ENCODE results near the gene GAPDH.

Gene GAPDH

DNA sequence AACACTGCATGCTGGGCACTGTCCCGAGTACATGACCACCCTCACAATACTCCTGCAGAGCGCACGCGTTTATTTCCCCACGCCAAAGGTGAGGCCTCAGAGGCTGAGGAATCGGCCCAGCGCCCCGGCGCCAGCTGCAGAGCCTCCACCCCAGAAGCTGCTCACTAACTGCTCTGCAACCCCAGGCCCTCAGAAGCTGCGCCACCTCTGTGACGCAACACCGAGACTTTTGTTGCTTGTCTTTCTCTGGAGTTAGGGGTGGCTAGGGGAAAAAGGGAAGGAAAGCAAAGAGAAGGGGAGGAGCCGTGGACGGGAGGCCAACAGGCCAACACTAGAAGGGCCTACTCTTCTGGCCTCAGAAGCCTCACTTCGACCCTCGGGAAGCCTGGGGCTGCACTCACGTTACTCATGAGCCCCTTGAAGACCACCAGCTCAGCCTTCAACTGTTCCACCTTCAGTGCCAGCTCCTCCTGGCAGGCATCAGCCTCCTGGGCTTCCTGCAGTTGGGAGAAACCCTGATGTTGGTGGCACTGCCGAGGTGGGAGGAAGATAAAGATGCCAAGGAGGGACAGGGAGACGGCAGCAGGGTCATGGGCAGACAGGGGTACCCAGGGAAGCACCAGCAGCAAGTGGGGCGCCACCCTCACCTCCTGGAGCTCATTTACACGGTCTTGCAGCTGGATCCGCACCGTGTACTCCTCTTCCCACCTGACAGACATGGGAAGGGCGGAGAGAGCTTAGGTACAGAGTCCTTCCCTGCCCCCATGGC, 16.2 kb downstream of the GAPDH start:
- TF ChIP-seq, protein P1, sequence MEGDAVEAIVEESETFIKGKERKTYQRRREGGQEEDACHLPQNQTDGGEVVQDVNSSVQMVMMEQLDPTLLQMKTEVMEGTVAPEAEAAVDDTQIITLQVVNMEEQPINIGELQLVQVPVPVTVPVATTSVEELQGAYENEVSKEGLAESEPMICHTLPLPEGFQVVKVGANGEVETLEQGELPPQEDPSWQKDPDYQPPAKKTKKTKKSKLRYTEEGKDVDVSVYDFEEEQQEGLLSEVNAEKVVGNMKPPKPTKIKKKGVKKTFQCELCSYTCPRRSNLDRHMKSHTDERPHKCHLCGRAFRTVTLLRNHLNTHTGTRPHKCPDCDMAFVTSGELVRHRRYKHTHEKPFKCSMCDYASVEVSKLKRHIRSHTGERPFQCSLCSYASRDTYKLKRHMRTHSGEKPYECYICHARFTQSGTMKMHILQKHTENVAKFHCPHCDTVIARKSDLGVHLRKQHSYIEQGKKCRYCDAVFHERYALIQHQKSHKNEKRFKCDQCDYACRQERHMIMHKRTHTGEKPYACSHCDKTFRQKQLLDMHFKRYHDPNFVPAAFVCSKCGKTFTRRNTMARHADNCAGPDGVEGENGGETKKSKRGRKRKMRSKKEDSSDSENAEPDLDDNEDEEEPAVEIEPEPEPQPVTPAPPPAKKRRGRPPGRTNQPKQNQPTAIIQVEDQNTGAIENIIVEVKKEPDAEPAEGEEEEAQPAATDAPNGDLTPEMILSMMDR (IDR thresholded peaks at IDR 0.05; ENCODE audit: low read depth, low read length) = no peak
- H3K27ac ChIP-seq = no peak overlapping the region
- peaks cover 69% of the 10 kb centered on the region for H3K36me3 ChIP-seq
- H3K4me3 ChIP-seq (ENCODE audit: low read depth, low read length) = no peak overlapping the region
- no peaks in the 10 kb centered on the region for H3K9me3 ChIP-seq (ENCODE audit: severe bottlenecking)
- no peak for DNase-seq
- H3K27me3 ChIP-seq (ENCODE audit: insufficient read depth, low read depth, severe bottlenecking) = no peaks in the 10 kb centered on the region

DNA sequence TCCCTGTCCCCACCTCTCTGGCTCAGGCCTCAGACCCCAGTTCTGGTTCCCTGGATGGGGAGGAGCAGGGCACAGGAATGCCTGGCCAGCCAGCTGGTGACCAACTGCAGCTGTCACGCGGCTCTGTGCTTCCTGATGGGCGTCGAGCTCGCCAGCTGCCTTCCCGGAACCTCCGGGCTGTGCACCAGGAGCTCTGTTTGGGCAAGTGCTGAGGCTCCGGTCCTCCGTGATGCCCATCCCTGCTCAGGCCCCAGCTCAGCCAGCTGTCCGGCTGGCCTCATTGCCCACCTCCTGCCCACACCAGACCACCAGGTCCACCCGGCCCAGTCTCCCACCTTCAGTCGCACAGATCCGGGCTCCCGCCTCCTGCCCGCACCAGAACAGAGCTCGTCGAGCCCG, 16.7 kb downstream of the GAPDH start:
- Histone ChIP-seq H3K27me3 (ENCODE audit: insufficient read depth, low read depth, severe bottlenecking) (no peaks in the 10 kb centered on the region), H3K36me3 (peaks cover 68% of the 10 kb centered on the region), H3K27ac (no peak overlapping the region), H3K4me3 (ENCODE audit: low read depth, low read length) (no peak overlapping the region), H3K9me3 (ENCODE audit: severe bottlenecking) (no peaks in the 10 kb centered on the region)
- TF ChIP-seq, protein P1 (IDR thresholded peaks at IDR 0.05; ENCODE audit: low read depth, low read length) = no peak
- no peak for DNase-seq

DNA sequence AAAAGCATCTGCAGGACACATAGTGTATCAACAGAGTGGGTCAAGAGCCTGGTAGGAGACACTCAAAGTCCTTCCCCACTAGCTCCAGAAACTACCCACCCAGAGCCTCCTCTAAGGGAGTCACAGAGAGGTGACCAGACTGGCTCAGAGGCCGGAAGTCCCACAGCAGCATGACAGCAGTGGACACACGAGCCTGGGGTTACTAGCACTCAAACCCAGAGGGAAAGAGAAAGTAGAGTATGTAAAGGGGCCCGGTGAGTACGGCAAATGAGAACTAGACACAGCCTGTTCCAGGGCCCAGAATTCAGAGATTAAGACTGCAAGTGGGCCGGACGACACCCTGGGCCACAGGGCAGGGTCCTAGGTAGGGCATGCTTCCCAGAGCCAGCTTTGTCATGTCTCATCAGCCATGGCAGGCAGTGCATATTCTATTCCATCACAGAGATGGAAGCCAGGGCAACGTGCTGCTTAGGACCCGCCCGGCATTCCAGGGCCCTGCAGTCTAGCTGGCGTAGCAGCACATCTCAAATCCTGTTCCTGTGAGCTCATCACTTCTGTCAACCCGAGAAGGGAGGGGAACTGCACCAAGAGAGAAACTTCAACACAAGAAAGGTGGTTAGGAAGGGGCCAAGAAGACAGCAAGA, 17.3 kb downstream of the GAPDH start:
- H3K27ac ChIP-seq = no peak overlapping the region

GRCh38 chr12:6552140-6552551, 17.8 kb downstream of the GAPDH start:
- no peak for DNase-seq
- H3K4me3 ChIP-seq (ENCODE audit: low read depth, low read length) = no peak overlapping the region
- H3K9me3 ChIP-seq (ENCODE audit: severe bottlenecking) = no peaks in the 10 kb centered on the region
- H3K27me3 ChIP-seq (ENCODE audit: insufficient read depth, low read depth, severe bottlenecking) = no peaks in the 10 kb centered on the region
- TF ChIP-seq, protein P1 (IDR thresholded peaks at IDR 0.05; ENCODE audit: low read depth, low read length) = no peak
- H3K27ac ChIP-seq = no peak overlapping the region
- H3K36me3 ChIP-seq = peaks cover 67% of the 10 kb centered on the region

More for the DNA sequence above, 17.3 kb downstream of the GAPDH start:
- H3K27me3 ChIP-seq (ENCODE audit: insufficient read depth, low read depth, severe bottlenecking) = no peaks in the 10 kb centered on the region
- H3K36me3 ChIP-seq = peaks cover 67% of the 10 kb centered on the region
- H3K4me3 ChIP-seq (ENCODE audit: low read depth, low read length) = no peak overlapping the region
- H3K9me3 ChIP-seq (ENCODE audit: severe bottlenecking) = no peaks in the 10 kb centered on the region
- DNase-seq = no peak
- TF ChIP-seq, protein P1 (IDR thresholded peaks at IDR 0.05; ENCODE audit: low read depth, low read length) = no peak

DNA sequence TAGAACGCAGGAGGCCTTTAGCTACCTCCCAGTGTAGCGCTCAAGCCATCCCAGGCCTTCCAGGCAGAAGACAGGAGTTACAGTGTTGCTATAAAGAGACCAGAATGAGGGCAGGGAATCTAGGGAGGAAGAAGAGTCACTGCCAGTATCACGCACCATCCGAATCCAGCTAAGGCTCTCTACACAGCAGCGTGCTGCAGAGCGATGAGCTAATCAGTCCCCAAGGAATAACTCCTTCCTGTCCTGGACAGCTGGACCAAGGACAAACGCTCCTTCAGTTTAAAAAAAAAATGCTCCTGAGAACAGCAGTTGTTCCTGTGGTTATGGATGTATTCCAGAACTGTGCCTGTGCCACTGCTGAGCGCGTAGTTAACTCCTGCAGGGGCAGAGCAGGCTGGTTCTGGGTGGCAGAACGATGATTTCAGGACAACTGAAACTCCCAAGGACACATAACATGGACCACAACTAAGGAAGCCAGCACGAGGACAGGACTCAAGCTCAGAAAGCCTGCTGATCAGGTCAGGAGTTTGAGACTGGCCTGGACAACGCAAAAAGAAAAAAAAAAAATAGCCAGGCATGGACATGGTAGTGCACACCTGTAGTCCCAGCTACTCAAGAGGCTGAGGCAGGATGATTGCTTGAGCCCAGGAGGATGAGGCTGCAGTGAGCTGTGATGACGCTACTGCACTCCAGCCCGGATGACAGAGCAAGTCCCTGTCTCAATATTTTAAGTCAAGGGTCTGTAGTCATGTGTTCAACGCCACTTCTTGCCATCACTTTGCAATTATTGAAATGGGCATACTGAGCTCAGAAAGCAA, 18.9 kb downstream of the GAPDH start:
- no peak for DNase-seq
- Histone ChIP-seq H3K9me3 (ENCODE audit: severe bottlenecking) (no peaks in the 10 kb centered on the region), H3K27ac (no peak overlapping the region), H3K27me3 (ENCODE audit: insufficient read depth, low read depth, severe bottlenecking) (no peaks in the 10 kb centered on the region), H3K4me3 (ENCODE audit: low read depth, low read length) (no peak overlapping the region), H3K36me3 (peaks cover 63% of the 10 kb centered on the region)
- TF ChIP-seq, protein P1 (IDR thresholded peaks at IDR 0.05; ENCODE audit: low read depth, low read length) = no peak

Data from WERI-Rb-1 (cell line).